DOHH2 (cell line): Measurements from ENCODE around the gene POP4.

Source experiments
- H3F3A ChIP-seq: fragments of 200-600 bp; sonication (generic), shearing (Covaris generic); 2 replicates; pipeline ENCODE4 v1.6.0; 2016; ENCODE audit warnings: antibody characterized with exemption, mild to moderate bottlenecking; ENCODE audit not compliant: control insufficient read depth, insufficient read depth
- H3K27ac ChIP-seq: fragments of 200-600 bp; sonication (generic); 2 replicates; pipeline ENCODE4 v1.5.1; 2014; ENCODE audit warnings: low read depth, mild to moderate bottlenecking, low read length, moderate library complexity
- H3K27me3 ChIP-seq: fragments of 200-600 bp; sonication (generic); 2 replicates; pipeline ENCODE4 v1.6.1; 2014; ENCODE audit warnings: mild to moderate bottlenecking, low read length, mixed read lengths; ENCODE audit not compliant: control insufficient read depth
- H3K36me3 ChIP-seq: fragments of 200-600 bp; sonication (generic); 2 replicates; pipeline ENCODE4 v1.6.1; 2014; ENCODE audit warnings: mild to moderate bottlenecking, low read length, moderate library complexity, mixed read lengths; ENCODE audit not compliant: control insufficient read depth
- H3K4me1 ChIP-seq: fragments of 200-600 bp; sonication (generic); 2 replicates; pipeline ENCODE4 v1.6.1; 2014; ENCODE audit warnings: mild to moderate bottlenecking, low read length, mixed read lengths; ENCODE audit not compliant: control insufficient read depth
- H3K4me2 ChIP-seq: fragments of 200-600 bp; sonication (generic); 2 replicates; pipeline ENCODE4 v1.6.0; 2014; ENCODE audit warnings: mild to moderate bottlenecking, low read length, moderate library complexity
- H3K4me3 ChIP-seq: fragments of 200-600 bp; sonication (generic); 2 replicates; pipeline ENCODE4 v1.5.1; 2014; ENCODE audit warnings: mild to moderate bottlenecking, low read length, mixed read lengths
- H3K79me2 ChIP-seq: fragments of 200-600 bp; sonication (generic); 2 replicates; pipeline ENCODE4 v1.6.1; 2014; ENCODE audit warnings: mild to moderate bottlenecking, low read length, mixed read lengths; ENCODE audit not compliant: control insufficient read depth
- H3K9me2 ChIP-seq: fragments of 200-600 bp; sonication (generic); replicated peaks from 2 replicates; pipeline ENCODE4 v1.6.1; 2014; ENCODE audit warnings: mild to moderate bottlenecking, low read length, mixed read lengths; ENCODE audit not compliant: control insufficient read depth
- H3K9me3 ChIP-seq: fragments of 200-600 bp; sonication (generic); 2 replicates; pipeline ENCODE4 v1.6.1; 2014; ENCODE audit warnings: antibody characterized with exemption, low read length, mixed read lengths; ENCODE audit not compliant: control insufficient read depth, insufficient read depth
- H4K20me1 ChIP-seq: fragments of 200-600 bp; sonication (generic); 2 replicates; pipeline ENCODE4 v1.6.0; 2014; ENCODE audit warnings: low read depth, mild to moderate bottlenecking, antibody characterized with exemption, low read length, moderate library complexity; ENCODE audit not compliant: control insufficient read depth, insufficient read depth
- EZH2phosphoT487 ChIP-seq: fragments of 200-600 bp; sonication (generic); IDR thresholded peaks from 2 replicates; pipeline ENCODE4 v1.6.1; 2017; ENCODE audit warnings: borderline replicate concordance, mild to moderate bottlenecking, antibody characterized with exemption, low read length, moderate library complexity, mixed read lengths
- TF ChIP-seq, protein P1 (sequence below): fragments of 200-600 bp; sonication (generic); IDR thresholded peaks from one replicate; pipeline ENCODE4 v1.5.1; 2014; ENCODE audit warnings: antibody characterized with exemption, mild to moderate bottlenecking, low read depth, low read length; ENCODE audit not compliant: poor library complexity, severe bottlenecking

POP4 gene

DNA sequence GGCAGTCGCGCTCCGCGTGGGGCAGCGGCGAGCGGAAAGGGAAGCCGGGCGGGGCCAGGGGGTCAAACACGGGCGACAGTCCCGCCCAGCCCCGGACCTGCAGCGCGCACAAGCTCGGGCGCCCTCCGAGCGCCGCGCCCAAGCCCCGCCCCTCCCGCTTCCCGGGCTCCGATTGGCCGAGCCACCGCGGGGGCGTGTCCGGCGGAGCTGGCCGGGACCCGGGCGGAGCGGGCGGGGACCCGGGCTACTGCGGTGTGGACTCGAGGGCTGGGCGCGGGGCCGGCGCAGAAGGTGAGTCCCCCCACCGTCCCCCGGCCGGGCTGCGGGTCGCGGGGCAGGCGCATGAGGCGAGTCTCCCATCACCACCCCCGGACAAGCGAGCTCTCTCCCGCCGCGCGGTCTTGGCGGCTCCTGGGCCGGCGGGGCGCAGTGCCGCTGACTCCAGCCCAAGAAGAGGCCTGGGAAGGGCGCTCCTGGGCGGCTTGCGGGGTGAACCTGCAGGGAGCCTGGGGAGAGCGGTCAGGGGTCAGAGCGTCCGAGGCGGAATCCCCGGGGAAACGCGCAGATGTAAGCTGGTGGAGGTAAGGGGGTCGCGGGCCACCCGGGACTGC is 59.2 kb downstream of the POP4 start, which contains the start of gene PLEKHF1:
Gene PLEKHF1 (plus strand): TSS at position 247 of the 611 bp plus-strand sequence. CDS start 8,379 bp downstream, outside the sequence.
- no peak within 1 kb of the TSS for H3K27ac ChIP-seq
- peaks cover 36% of the 10 kb centered on the region for H3K27me3 ChIP-seq
- peaks cover 33% of the 10 kb centered on the region for H3K4me1 ChIP-seq
- no peaks in the 10 kb centered on the region for H3K79me2 ChIP-seq
- no peaks in the 10 kb centered on the region for H4K20me1 ChIP-seq
- H3K4me3 ChIP-seq = peak within 1 kb of the TSS; percentile 81
- TF ChIP-seq, protein P1, sequence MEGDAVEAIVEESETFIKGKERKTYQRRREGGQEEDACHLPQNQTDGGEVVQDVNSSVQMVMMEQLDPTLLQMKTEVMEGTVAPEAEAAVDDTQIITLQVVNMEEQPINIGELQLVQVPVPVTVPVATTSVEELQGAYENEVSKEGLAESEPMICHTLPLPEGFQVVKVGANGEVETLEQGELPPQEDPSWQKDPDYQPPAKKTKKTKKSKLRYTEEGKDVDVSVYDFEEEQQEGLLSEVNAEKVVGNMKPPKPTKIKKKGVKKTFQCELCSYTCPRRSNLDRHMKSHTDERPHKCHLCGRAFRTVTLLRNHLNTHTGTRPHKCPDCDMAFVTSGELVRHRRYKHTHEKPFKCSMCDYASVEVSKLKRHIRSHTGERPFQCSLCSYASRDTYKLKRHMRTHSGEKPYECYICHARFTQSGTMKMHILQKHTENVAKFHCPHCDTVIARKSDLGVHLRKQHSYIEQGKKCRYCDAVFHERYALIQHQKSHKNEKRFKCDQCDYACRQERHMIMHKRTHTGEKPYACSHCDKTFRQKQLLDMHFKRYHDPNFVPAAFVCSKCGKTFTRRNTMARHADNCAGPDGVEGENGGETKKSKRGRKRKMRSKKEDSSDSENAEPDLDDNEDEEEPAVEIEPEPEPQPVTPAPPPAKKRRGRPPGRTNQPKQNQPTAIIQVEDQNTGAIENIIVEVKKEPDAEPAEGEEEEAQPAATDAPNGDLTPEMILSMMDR = no peak
- no peak for TF ChIP-seq EZH2phosphoT487
- no peaks in the 10 kb centered on the region for H3K9me3 ChIP-seq
- H3K9me2 ChIP-seq = no peaks in the 10 kb centered on the region
- H3F3A ChIP-seq = no peaks in the 10 kb centered on the region
- peak within 1 kb of the TSS; percentile 97 for H3K4me2 ChIP-seq
- no peaks in the 10 kb centered on the region for H3K36me3 ChIP-seq

DNA sequence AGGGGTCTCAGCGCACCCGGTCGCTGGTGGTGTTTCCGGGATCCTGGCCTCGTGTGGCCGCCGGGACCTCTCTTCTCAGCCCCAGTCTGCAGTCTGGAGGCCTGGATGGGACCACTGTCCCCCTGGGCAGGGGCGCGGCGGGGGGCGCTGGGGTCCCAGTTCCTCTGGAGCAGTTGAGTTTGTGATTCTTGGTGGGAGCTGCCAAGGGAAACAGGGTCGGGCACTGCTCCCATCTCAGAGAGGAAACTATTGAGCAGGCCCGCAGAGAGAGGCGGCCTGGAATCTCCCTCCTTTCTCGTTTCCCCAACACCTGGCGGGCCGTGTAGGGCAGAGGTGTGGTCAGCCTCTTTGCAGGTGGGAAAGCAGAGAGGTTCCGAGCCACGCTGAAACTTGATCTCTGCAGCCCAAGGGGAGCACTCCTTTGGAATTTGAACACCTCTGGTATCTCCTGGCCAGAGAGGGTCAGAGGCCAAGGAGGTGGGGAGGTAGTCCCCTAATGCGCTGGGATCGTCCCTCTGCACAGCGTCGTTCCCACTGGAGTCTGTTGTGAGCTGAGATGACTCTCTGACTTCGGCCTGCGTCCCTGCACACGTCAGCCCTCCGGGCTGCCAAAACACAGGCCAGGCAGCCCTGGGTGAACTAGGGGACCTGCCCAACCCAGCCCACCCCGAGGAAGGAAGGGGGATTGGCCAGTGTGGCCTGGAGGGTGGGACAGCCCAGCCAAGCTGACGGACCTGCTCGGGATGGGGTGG is 59.9 kb downstream of the POP4 start:
- no peaks in the 10 kb centered on the region for H3K79me2 ChIP-seq
- no peaks in the 10 kb centered on the region for H3K9me2 ChIP-seq
- no peaks in the 10 kb centered on the region for H4K20me1 ChIP-seq
- peaks cover 36% of the 10 kb centered on the region for H3K27me3 ChIP-seq
- H3K4me2 ChIP-seq = peak overlapping the region; percentile 97
- H3K9me3 ChIP-seq = no peaks in the 10 kb centered on the region
- H3K4me3 ChIP-seq = peak overlapping the region; percentile 81
- peaks cover 34% of the 10 kb centered on the region for H3K4me1 ChIP-seq
- no peak overlapping the region for H3K27ac ChIP-seq
- H3F3A ChIP-seq = no peaks in the 10 kb centered on the region
- H3K36me3 ChIP-seq = no peaks in the 10 kb centered on the region
- TF ChIP-seq EZH2phosphoT487 = no peak
- TF ChIP-seq, protein P1 = no peak
